Caco-2 (cell line): ENCODE measurements around the gene NCCRP1. TPM values are rescaled to one million over a fixed set of nuclear protein-coding genes. Genes with fewer than 3 reads are reported as not detected.

ENCODE experiments used
- BruUV-seq: library from RNA; stranded (reverse); fragments of 400-500 nt; replicated peaks from 2 replicates; lab custom pipeline; 2021; lab: Mats Ljungman, UMichigan
- CTCF ChIA-PET: fragments of 300-600 bp; sonication (Branson Sonifier 250); formaldehyde crosslinking; loops from one replicate; lab custom pipeline; 2022; ENCODE audit warnings: antibody characterized with exemption; lab: Charles Lee
- POLR2A ChIA-PET: fragments of 300-600 bp; sonication (Branson Sonifier 250); formaldehyde crosslinking; loops from one replicate; lab custom pipeline; 2022; ENCODE audit warnings: antibody characterized with exemption; lab: Charles Lee
- DNase-seq, 2 experiments: peaks; one replicate each; pipeline versions ENCODE4 v3.0.0 to v3.0.0-alpha.2; 2020 to 2022
- H3K27me3 ChIP-seq: replicated peaks from 2 replicates; pipeline ENCODE4 v1.6.0; 2011; ENCODE audit warnings: low read length; ENCODE audit not compliant: control insufficient read depth, insufficient read depth
- H3K36me3 ChIP-seq: 2 replicates; pipeline ENCODE4 v1.5.1; 2011; ENCODE audit warnings: low read length; ENCODE audit not compliant: control insufficient read depth, insufficient read depth
- H3K4me1 ChIP-seq: fragments of 250-450 bp; sonication (Bioruptor Pico); 2 replicates; pipeline ENCODE4 v1.5.1; 2020; ENCODE audit warnings: mild to moderate bottlenecking
- H3K4me3 ChIP-seq: 2 replicates; pipeline ENCODE4 v1.5.1; 2011; ENCODE audit warnings: low read depth, mild to moderate bottlenecking, control low read depth, low read length
- H3K9me3 ChIP-seq: fragments of 250-450 bp; sonication (Bioruptor Pico); 2 replicates; pipeline ENCODE4 v1.5.1; 2020; ENCODE audit warnings: mild to moderate bottlenecking, moderate library complexity
- H3K27ac Mint-ChIP-seq: one replicate; pipeline ENCODE4 v1.8.0; 2022; ENCODE audit warnings: mixed read lengths; ENCODE audit not compliant: unreplicated experiment
- H3K27me3 Mint-ChIP-seq: one replicate; pipeline ENCODE4 v1.8.0; 2022; ENCODE audit warnings: mixed read lengths; ENCODE audit not compliant: insufficient read depth, unreplicated experiment
- H3K36me3 Mint-ChIP-seq: one replicate; pipeline ENCODE4 v1.8.0; 2022; ENCODE audit warnings: mild to moderate bottlenecking, mixed read lengths; ENCODE audit not compliant: insufficient read depth, unreplicated experiment
- H3K4me1 Mint-ChIP-seq: one replicate; pipeline ENCODE4 v1.8.0; 2022; ENCODE audit warnings: low read depth, mixed read lengths; ENCODE audit not compliant: unreplicated experiment
- H3K4me3 Mint-ChIP-seq: one replicate; pipeline ENCODE4 v1.8.0; 2022; ENCODE audit warnings: mild to moderate bottlenecking, moderate library complexity, mixed read lengths; ENCODE audit not compliant: unreplicated experiment
- H3K9me3 Mint-ChIP-seq: one replicate; pipeline ENCODE4 v1.8.0; 2022; ENCODE audit warnings: mixed read lengths; ENCODE audit not compliant: unreplicated experiment
- intact Hi-C: fragments of 100-400 bp; cut with micrococcal nuclease; formaldehyde crosslinking; loops from one replicate; pipeline ENCODE4 v1.10.0; 2022; ENCODE audit not compliant: unreplicated experiment
- total RNA-seq: library from RNA; stranded (reverse); gene quantifications from 2 replicates; pipeline ENCODE4 v1.2.3, GENCODE V29; 2022
- TF ChIP-seq, protein P1 (sequence below), 2 experiments: fragments of 200-600 bp in 1 of 2; IDR thresholded peaks; 1 replicate in 1 of 2; 2 replicates in 1 of 2; pipeline versions ENCODE4 v1.5.1 to v1.8.0; 2011 to 2022; ENCODE audit warnings: antibody characterized with exemption in 1 of 2, control low read depth in 1 of 2, inconsistent platforms in 1 of 2, low read depth in 1 of 2, low read length in 1 of 2, mild to moderate bottlenecking in 1 of 2, moderate library complexity in 1 of 2; ENCODE audit not compliant: insufficient read depth in 1 of 2, severe bottlenecking in 1 of 2, unreplicated experiment in 1 of 2

Gene NCCRP1
- total RNA-seq, 1 experiment from 2014 or later, result 0.39 TPM

- intact Hi-C loops, result no loop called here
- ChIA-PET POLR2A (no interaction called here), CTCF (no interaction called here)
- no peak overlapping the region for H3K4me3 Mint-ChIP-seq
- no peaks in the 10 kb centered on the region for H3K9me3 Mint-ChIP-seq
- Histone ChIP-seq H3K4me1 (peaks cover 22% of the 10 kb centered on the region), H3K27me3 (no peaks in the 10 kb centered on the region), H3K4me3 (no peak overlapping the region), H3K36me3 (no peaks in the 10 kb centered on the region), H3K9me3 (no peaks in the 10 kb centered on the region)
- TF ChIP-seq, protein P1, sequence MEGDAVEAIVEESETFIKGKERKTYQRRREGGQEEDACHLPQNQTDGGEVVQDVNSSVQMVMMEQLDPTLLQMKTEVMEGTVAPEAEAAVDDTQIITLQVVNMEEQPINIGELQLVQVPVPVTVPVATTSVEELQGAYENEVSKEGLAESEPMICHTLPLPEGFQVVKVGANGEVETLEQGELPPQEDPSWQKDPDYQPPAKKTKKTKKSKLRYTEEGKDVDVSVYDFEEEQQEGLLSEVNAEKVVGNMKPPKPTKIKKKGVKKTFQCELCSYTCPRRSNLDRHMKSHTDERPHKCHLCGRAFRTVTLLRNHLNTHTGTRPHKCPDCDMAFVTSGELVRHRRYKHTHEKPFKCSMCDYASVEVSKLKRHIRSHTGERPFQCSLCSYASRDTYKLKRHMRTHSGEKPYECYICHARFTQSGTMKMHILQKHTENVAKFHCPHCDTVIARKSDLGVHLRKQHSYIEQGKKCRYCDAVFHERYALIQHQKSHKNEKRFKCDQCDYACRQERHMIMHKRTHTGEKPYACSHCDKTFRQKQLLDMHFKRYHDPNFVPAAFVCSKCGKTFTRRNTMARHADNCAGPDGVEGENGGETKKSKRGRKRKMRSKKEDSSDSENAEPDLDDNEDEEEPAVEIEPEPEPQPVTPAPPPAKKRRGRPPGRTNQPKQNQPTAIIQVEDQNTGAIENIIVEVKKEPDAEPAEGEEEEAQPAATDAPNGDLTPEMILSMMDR (IDR thresholded peaks at IDR 0.05; ENCODE audit: insufficient read depth in 1 of 2, low read depth in 1 of 2, low read length in 1 of 2, severe bottlenecking in 1 of 2, unreplicated experiment in 1 of 2), result no peak
- peaks cover 23% of the 10 kb centered on the region for H3K4me1 Mint-ChIP-seq
- no TSS peak for BruUV-seq
- no peak for DNase-seq
- no peaks in the 10 kb centered on the region for H3K27me3 Mint-ChIP-seq
- peaks cover 9% of the 10 kb centered on the region for H3K36me3 Mint-ChIP-seq
- H3K27ac Mint-ChIP-seq, result no peak overlapping the region
Observed at GRCh38 chr19:39192846-39193245, 3.9 kb upstream of the NCCRP1 start.

DNA sequence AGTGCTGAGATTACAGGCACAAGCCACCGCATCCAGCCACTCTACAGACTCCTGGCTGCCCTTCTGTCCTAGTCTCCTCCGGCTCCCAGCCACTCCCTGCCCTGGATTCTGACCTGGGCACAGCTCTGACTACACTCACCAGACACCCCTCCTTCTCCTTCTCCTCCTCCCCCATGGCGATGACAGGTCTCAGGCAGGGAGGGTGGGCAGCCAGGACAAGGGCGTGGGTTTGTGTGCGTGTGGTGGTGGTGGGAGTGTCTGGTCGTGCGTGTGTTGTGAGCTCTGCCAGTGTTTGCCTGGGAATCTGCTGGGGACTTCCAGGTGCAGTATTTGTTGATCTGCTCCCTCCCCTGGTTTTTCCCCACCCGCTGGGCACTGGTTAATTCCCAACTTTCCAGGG, 3.0 kb upstream of the NCCRP1 start:
- H3K9me3 Mint-ChIP-seq, result no peaks in the 10 kb centered on the region
- H3K27ac Mint-ChIP-seq, result peak overlapping the region; percentile 62
- Histone ChIP-seq H3K27me3 (no peaks in the 10 kb centered on the region), H3K4me3 (no peak overlapping the region), H3K4me1 (peaks cover 27% of the 10 kb centered on the region), H3K9me3 (no peaks in the 10 kb centered on the region), H3K36me3 (no peaks in the 10 kb centered on the region)
- peaks cover 5% of the 10 kb centered on the region for H3K36me3 Mint-ChIP-seq
- BruUV-seq, result no TSS peak
- H3K4me3 Mint-ChIP-seq, result no peak overlapping the region
- H3K4me1 Mint-ChIP-seq, result peaks cover 23% of the 10 kb centered on the region
- no peaks in the 10 kb centered on the region for H3K27me3 Mint-ChIP-seq
- POLR2A ChIA-PET, result no interaction called here
- TF ChIP-seq, protein P1 (IDR thresholded peaks at IDR 0.05; ENCODE audit: insufficient read depth in 1 of 2, low read depth in 1 of 2, low read length in 1 of 2, severe bottlenecking in 1 of 2, unreplicated experiment in 1 of 2), result no peak
- intact Hi-C loops, result no loop called here
- no peak for DNase-seq
- CTCF ChIA-PET, result interaction anchor here (0.6 kb wide), 1 partner anchor 11 kb away, joined by 3 read pairs; no protein-coding TSS in a partner anchor

DNA sequence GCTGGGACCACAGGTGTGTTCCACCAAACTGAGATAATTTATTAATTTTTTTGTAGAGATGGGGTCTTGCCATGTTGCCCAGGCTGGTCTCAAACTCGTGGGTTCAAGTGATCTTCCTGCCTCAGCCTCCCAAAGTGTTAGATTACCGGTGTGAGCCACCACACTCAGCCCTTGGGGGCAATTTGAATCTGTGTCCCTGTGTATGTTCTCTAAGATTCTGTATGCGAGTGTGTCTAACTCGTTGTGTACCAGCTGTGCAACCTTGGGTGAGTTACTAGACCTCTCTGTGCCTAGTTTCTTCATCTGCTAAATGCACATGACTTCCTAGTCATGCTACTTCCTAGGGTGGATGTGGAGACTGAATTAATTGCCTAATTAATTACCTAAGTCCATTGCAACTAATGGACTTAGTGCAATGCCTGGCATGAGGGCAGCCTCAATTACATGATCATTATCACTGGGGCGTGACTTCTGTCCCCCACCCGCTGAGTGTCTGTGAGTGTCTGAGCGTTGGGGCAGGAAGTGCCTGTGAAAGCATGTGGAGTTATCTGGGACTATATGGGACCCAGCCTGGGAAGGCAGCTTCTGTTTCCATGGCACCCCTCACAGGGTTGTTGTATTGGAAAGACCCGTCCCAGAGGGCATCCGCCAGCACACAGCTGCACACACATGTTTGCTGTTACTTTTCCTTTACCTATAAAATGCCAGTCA, 1.8 kb upstream of the NCCRP1 start:
- no peaks in the 10 kb centered on the region for H3K36me3 ChIP-seq
- Mint-ChIP-seq H3K27me3 (no peaks in the 10 kb centered on the region), H3K36me3 (no peaks in the 10 kb centered on the region), H3K4me3 (no peak overlapping the region), H3K27ac (no peak overlapping the region), H3K9me3 (no peaks in the 10 kb centered on the region), H3K4me1 (peaks cover 23% of the 10 kb centered on the region)
- ChIA-PET POLR2A (no interaction called here), CTCF (no interaction called here)
- no peak overlapping the region for H3K4me3 ChIP-seq
- TF ChIP-seq, protein P1 (IDR thresholded peaks at IDR 0.05; ENCODE audit: insufficient read depth in 1 of 2, low read depth in 1 of 2, low read length in 1 of 2, severe bottlenecking in 1 of 2, unreplicated experiment in 1 of 2), result no peak
- no peak for DNase-seq
- no peaks in the 10 kb centered on the region for H3K9me3 ChIP-seq
- no peaks in the 10 kb centered on the region for H3K27me3 ChIP-seq
- BruUV-seq, result no TSS peak
- H3K4me1 ChIP-seq, result peaks cover 27% of the 10 kb centered on the region
- intact Hi-C loops, result no loop called here
